Stimulated activated CD4-positive, alpha-beta T cell treated with anti-CD3 and anti-CD28 coated beads, Interleukin-12 subunit alpha, Interleukin-12 subunit beta, amount 100 ng/mL, for 48 hours (primary cell): ENCODE results near the gene TAF4.

Source experiments
- DNase-seq, 3 donors: peaks; one replicate each; pipeline ENCODE4 v3.0.0-alpha.2; 2020; ENCODE audit warnings: low read depth in 2 of 3, low spot score in 1 of 3

Gene TAF4

DNA sequence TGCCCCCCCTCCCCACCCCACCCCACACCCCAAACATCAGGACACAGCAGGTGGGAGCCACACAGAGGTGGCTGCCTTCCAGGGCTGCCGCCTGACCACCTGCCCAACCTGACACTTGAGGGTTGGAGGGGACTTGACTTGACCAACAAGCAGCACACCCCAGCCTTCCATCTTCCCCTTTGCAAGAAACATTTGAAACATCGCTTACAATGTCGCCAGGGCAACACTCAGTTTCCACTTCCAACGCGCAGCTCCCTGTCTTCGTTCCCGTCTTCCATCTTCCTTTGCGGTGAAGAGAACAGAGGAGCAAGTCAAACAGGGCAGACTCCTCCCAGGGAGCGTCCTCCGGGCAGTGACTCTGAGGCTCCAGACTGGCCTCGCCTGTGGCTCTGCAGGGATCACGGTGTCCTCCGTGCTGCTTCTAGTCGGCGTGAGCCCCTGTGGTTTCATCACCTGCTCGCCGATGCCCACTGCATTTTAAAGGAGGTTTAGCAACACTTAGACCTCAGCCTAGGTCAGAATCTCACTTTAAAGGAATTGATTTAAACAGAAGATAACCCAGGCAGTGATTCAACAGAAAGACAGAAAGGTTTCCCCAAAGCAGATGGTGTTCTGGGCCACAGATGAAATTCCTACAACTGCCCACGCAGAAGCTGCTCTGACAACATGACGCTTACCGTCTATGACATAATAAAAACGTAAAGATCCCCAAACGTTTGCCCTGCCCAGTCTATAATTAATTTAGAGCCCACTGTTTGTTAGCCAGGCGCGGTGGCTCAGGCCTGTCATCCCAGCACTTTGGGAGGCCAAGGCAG lies 130.8 kb downstream of the TAF4 start:
- no peak for DNase-seq

DNA sequence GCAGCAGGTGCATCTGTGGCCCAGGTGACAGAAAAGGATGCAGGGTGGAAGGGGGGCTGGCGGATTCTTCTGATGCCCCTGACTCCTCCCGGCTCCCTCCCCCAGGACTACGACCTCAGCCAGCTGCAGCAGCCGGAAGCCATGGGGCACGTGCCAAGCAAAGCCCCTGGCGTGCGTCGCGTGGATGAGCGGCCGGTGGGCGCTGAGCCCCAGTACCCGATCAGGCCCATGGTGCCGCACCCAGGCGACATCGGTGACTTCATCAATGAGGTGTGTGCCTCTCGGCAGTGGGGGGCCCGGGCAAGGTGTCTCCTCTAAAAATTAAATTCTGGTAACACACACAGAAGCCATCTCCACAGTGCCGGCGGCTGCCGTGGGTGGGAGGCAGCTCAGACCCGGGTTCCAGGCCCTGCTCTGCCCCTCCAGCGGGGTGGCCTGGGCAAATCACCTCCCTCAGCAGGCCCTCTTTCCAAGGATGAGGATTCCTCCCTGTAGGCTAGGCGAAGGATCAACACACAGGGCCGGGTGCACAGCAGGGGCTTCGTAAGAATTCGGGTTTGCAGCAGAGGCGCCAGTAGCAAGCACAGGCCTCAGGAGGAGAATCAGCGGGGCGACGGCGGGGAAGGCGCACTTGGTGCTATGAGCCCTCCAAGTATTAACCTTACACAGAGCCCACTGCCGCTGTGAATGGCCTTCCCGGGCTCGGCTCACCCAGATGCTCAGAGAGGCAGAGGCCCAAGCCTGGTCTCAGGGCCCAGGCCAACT lies 131.5 kb downstream of the TAF4 start:
- no peak for DNase-seq

DNA sequence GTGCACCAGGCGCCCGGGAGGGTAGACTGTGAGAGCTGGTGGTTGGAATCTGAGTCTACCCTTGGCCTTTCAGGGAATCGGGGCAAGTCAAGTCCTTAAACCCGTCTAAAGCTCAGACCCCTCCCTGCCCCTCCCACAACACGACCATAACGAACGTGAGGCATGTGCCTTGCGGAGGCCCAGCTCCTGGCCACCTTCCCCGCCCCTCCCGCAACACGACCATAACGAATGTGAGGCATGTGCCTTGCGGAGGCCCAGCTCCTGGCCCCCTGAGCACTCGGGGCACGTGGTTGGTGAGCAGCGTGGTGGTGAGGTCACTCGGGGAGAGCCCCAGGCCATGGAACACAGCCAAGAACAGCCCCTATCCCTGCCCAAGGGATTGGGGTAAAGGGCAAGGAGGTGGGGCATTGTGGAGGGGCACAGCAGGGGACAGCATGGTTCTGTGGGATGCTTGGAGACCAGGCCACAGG lies 132.2 kb downstream of the TAF4 start:
- DNase-seq, result no peak

DNA sequence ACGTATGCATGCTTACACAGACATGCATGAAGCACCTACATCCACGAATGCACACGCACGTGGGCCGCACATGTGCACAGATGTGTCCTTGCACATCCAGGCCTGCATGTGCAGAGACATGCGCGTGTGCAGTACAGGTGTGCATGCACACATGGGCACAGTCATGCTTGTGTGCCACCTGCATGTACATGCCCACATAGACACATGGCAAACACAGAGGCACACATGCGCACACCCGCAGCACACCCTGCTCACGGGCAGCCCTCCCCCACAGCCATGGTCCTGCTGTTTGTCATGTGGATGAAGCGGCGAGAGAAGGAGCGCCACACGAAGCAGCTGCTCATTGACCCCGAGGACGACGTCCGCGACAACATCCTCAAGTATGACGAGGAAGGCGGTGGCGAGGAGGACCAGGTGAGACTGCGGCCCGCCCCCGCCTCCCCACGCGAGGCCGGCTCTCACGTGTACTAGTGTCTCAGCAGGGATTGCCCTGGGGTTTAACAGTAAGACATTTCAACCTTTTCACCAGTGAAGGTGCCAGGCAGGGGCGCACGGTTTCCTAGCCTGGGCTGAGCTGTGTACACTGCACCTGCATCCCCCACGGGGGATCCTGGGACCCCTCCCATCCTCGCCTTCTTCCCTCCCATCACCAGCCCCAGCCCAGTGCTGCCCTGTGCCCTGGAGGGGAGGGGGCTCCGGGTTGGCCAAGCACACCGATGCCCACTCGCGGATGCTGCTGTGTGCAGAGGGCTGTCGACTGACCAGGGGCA lies 132.8 kb downstream of the TAF4 start:
- DNase-seq, result no peak

DNA sequence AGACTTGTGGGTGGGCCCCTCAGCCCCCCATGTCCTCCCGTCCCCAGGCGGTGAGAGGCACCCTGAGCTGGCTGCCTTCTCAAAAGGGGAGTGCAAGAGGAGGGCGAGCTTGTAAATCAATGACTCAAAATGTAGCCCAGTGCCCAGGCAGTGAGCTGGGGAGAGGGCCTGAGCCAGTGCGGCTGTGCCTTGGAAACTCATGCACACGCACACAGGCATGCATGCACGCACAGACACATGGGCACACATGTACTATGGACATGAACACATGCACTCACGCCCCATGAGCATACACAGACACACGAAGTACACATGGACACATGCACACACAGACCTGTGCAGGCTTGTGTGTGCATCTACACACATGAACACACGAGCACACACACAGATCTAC lies 133.5 kb downstream of the TAF4 start:
- DNase-seq, result no peak

DNA sequence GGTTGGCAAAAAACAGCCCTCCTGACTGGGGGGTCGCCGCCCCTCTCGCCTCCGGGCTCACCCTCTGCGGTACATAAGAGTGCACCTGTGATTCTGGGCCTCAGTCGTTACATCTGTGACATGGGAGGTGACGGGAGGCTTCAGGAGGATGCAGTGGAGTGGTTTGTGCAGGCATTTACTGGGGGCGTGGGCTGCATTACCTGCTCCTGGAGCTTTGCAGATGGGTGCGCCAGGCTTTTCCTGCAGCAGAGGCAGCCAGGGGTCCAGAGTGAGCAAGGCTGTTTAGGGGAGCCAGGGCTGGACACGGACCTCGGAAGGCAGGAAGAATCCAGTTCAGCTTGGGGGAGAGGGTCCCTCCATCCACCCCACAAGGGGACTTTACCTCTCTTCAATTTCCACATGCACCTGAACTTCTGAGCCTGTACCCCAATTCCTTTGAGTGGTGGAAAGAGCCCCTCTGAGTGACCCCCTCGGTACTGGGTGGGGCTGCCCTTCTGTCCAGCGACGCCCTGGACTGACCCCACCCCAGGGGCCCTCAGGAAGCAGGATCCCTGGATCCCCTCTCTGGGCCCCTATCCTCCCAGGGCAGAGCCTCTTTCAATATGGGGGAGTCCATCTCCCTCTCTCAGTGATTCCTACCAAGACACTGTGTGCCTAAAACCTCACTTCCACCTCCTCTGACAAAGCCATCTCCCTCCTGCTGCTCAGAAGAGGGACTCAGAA lies 134.0 kb downstream of the TAF4 start:
- DNase-seq, result no peak

DNA sequence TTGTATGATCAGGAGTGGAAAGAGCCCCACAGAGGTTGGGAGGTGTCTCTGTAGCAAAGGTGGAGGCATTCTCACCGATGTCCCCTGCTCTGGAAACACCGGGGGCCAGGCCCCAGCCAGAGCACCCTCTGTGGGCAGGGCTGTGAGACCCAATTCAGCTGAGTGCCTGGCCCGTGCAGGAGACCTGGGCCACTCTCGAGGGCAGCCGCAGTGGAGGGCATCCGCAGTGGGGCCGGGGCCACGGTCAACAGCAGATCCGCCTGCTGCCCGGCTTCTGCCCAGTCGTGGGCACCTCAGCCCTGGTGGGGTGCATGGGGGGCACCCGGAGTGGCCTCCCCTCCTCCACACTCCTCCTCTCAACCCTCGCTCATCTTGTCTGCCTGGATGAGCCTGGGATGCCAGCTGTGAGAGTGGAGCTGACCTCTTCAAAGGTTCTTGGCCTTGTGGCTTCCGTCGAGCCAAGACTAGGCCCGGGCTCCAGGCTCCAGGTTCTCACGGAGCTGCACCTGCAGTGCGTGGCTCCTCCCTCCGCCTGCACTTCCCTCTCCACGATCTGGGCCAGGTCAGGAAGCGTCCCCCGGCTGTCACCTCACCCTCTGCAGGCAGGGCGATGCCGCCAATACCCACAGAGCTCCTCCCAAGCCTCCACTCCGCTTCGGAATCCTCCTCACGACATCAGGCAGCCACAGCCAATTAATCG lies 134.8 kb downstream of the TAF4 start:
- no peak for DNase-seq

DNA sequence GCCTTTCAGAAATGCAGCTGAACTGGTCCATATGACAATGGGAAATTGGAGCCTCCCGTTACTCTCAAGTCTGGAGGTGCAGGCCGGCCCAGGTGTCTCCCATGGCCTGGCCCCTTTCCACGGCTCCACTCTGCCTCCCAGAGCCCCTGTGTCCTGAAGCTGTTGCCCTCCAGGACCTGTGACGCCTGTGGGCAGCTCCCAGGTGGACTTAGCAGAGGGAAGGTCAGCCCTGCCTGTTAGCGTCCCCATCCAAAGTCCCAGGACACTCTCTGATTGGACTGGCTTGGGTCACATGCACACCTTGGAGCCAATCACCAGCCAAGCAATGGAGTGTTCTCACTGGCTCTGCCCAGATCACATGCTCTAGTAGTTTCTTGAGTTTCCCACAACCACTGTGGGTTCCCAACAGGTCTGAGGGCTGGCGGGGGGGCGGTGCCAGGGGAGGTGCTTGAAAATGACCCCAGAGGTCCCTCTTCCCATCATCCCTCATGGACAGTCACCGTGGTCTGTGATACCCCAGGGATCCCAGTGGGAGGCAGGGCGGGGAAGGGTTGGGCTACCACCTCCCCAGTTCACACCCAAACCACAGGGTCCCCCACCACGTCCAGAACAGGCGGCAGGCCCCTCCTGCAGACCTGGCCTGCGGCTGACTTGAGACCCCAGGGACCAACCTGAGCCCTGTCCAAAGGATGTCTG lies 135.6 kb downstream of the TAF4 start:
- no peak for DNase-seq

DNA sequence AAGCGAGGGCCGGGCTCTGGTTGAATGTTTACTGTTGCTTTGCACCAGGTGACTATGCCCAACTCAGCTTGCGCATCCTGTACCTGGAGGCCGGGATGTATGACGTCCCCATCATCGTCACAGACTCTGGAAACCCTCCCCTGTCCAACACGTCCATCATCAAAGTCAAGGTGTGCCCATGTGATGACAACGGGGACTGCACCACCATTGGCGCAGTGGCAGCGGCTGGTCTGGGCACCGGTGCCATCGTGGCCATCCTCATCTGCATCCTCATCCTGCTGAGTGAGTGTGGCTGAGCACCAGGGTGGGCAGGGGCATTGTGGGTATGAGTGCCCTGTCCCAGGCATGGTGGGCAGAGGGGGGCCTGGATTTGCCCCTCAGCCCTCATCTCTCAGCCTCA lies 136.1 kb downstream of the TAF4 start:
- no peak for DNase-seq

DNA sequence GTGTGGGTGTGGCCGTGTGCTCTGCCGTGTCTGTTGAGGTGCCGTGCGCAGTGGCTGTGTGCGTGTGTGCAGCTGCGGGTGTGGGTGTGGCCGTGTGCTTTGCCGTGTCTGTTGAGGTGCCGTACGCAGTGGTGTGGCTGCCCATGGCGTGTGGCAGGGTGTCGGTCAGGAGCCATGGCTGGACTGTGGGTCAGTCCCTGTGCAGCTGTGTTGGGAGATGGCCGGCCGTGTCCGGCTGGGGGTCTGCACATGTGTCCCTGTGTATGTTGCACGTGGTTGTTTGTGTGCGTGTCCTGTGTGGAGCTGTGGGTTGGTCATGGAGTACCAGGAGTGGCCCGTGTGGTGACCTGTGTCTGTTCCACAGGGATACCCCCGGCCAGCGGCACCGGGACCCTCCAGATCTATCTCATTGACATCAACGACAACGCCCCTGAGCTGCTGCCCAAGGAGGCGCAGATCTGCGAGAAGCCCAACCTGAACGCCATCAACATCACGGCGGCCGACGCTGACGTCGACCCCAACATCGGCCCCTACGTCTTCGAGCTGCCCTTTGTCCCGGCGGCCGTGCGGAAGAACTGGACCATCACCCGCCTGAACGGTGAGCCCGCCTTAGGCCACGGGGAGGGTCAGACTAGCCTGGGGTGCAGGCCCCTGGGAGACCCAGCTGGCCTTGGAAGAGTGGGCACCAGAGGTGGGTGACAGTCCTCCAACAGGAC lies 137.7 kb downstream of the TAF4 start:
- no peak for DNase-seq

DNA sequence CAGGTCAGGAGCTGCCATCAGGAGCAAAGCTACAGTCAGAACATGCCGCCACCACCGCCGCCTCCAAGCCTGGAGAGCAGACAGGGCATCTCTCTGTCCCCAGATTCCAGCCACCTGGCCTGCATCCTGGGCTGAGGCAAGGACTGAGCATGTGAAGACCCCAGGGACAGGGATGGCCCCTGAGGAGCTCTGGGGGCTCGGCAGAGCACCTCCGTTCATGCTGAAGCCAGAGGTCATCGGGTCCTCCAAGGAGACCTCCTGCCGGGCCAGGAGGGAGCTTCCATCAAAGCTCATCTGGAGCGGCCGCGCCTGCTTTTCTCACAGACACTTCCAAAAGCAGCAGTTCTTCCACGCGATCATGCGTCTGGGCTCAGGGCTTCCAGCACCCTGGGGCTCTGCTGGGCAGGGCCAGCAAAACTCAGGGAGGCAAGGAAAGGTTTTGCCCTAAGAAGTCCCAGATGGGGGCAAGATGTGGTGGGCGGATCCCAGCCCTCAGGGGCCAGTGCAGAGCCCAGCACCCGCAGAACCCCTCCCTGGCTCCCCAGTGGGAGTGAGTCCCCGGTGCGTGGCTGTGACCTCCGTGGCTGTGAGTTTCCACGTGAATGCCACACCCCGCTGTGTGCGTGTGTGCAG lies 138.4 kb downstream of the TAF4 start:
- no peak for DNase-seq

DNA sequence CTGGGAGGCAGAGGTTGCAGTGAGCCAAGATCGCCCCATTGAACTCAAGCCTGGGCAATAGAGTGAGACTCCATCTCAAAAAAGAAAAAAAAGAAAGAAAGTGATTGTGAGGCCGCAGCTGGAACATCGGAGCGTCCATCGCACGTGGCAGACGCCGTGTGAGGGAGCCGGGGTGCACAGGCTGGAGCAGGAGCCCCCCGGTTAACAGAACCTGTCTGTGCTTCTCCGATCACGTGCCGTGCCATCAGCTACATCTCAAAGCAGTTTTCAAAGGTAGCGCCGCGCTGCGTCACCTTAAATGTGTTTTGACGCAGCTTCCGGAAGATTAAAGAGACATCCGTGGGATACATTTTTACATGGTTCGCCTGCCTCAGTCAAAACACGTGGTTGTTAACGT lies 138.9 kb downstream of the TAF4 start:
- no peak for DNase-seq

DNA sequence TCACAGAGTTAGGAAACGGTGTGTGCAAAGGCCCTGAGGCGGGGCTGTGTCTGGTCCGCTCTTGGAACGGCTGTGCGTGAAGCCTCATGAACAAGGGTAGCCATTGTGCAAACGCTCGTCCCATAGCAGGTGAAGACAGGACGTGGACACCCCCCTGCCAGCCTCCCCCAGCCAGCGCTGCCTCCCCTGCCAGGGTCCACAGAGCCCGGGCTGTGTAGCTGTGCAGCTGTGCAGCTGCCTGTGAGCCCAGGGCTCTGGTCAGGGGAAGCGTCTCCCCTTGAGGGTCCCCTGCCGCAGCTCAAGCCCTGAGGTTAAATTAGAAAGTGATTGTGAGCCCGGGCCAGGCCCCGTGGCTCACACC lies 139.4 kb downstream of the TAF4 start:
- DNase-seq, result no peak

DNA sequence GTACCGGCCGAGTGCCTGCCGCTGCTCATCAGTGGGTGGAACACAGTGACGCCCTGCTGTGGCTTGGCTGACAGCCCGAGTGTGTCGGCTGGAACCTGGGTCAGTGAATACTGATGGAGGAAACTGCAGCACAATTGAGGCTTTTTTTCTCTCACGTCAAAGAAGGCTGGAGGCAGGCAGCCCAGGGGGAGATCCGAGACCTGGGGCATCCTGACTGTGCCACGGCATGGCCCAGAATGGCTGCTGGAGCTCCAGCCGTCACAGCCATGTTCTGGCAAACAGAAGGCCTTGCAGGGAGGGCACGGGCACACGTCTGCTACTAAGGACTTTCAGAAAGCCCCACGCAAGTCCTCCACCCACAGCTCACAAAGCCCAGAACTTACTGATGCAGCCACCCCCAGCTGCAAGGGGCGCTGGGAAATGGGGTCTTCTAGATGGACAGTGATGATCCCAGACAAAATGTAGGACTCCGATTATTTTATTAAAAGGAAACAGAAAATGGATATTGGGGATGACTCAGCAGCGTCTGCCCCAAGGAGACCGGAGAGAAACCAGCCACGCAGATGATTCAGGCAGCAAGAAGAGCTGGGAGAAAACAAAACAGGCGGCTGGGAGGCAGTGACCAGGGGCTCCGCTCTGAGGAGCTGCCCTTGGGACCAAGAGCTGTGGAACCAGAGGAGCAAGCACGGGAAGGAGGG lies 140.0 kb downstream of the TAF4 start:
- no peak for DNase-seq

DNA sequence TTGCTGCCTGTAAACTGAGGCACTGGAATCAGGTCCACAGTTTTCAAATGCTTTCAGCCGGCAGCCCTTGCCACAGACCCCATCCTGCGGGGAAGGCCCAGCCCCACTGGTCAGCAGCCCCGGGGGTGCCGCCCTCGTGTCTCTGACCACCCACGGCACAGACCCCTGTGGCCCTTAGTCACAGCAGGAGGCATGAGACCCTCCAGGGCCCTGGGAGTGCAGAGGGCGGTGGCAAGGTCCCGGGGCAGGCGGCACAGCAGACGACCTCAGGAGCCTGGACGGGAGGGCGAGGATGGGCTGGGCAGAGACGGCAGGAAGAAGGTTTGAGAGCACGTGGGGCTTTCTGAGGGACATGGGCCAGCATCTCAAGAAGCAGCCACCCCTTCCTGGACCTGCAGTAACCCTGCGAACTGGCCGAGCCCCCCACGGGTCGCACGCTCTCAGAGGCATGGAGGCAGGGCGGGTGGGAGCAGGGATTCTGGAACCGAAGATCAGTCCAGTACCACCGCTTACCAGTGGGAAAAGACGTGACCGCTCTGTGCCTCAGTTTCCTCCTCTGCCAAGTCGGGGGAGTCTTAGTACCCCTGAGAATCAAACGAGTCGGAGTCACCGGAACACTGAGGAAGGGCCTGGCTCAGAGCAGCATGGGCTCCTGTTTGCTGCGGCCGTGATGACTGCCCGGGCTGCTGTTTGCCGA lies 140.7 kb downstream of the TAF4 start:
- DNase-seq, result no peak
